ENCODE results near the gene RIPK1.
"Not testable (repeated sequence)": the region's sequence is repeated elsewhere in the genome, so short reads cannot be mapped to it uniquely, and the experiment has no call there.

RIPK1 gene

GRCh38 chr6:3147914-3148757, 79.8 kb downstream of the RIPK1 start:
- TF ChIP-seq SPI1 (IDR thresholded peaks at IDR 0.05; ENCODE audit: borderline replicate concordance, low read depth) = no peak
- no peak for TF ChIP-seq GABPA (IDR thresholded peaks at IDR 0.05; ENCODE audit: low read depth)
- no peak for TF ChIP-seq REST (IDR thresholded peaks at IDR 0.05; ENCODE audit: insufficient replicate concordance, low read depth)
- no peak for TF ChIP-seq CTCF (IDR thresholded peaks at IDR 0.05; ENCODE audit: insufficient read depth, low read length)
- TF ChIP-seq POLR2AphosphoS5 (IDR thresholded peaks at IDR 0.05; ENCODE audit: low read depth) = no peak
- Histone ChIP-seq H3K4me3 (replicated peaks; ENCODE audit: insufficient read depth, low read length) (no peak overlapping the region), H3K27me3 (ENCODE audit: insufficient read depth, poor library complexity, severe bottlenecking) (no peaks in the 10 kb centered on the region), H3K27ac (replicated peaks) (no peak overlapping the region)
- no peak for DNase-seq (ENCODE audit: low read depth in 1 of 2, low spot score in 1 of 2)

- DNase-seq (ENCODE audit: low read depth in 1 of 2, low spot score in 1 of 2) = no peak
- H3K27ac ChIP-seq (replicated peaks) = no peak overlapping the region
- TF ChIP-seq SPI1 (IDR thresholded peaks at IDR 0.05; ENCODE audit: borderline replicate concordance, low read depth) = no peak
- TF ChIP-seq CTCF (IDR thresholded peaks at IDR 0.05; ENCODE audit: insufficient read depth, low read length) = no peak
- TF ChIP-seq REST (IDR thresholded peaks at IDR 0.05; ENCODE audit: insufficient replicate concordance, low read depth) = no peak
- no peak for TF ChIP-seq POLR2AphosphoS5 (IDR thresholded peaks at IDR 0.05; ENCODE audit: low read depth)
- TF ChIP-seq GABPA (IDR thresholded peaks at IDR 0.05; ENCODE audit: low read depth) = no peak
- H3K27me3 ChIP-seq (ENCODE audit: insufficient read depth, poor library complexity, severe bottlenecking) = peaks cover 10% of the 10 kb centered on the region
- no peak overlapping the region for H3K4me3 ChIP-seq (replicated peaks; ENCODE audit: insufficient read depth, low read length)
These were observed 83.4 kb downstream of the RIPK1 start for GRCh38 chr6:3151691-3152090.

GRCh38 chr6:3152689-3153088, 84.4 kb downstream of the RIPK1 start:
- H3K27me3 ChIP-seq (ENCODE audit: insufficient read depth, poor library complexity, severe bottlenecking) = peaks cover 14% of the 10 kb centered on the region
- no peak overlapping the region for H3K4me3 ChIP-seq (replicated peaks; ENCODE audit: insufficient read depth, low read length)
- H3K27ac ChIP-seq (replicated peaks) = no peak overlapping the region
- DNase-seq (ENCODE audit: low read depth in 1 of 2, low spot score in 1 of 2) = no peak
- no peak for TF ChIP-seq POLR2AphosphoS5 (IDR thresholded peaks at IDR 0.05; ENCODE audit: low read depth)
- no peak for TF ChIP-seq SPI1 (IDR thresholded peaks at IDR 0.05; ENCODE audit: borderline replicate concordance, low read depth)
- no peak for TF ChIP-seq GABPA (IDR thresholded peaks at IDR 0.05; ENCODE audit: low read depth)
- no peak for TF ChIP-seq REST (IDR thresholded peaks at IDR 0.05; ENCODE audit: insufficient replicate concordance, low read depth)
- no peak for TF ChIP-seq CTCF (IDR thresholded peaks at IDR 0.05; ENCODE audit: insufficient read depth, low read length)

GRCh38 chr6:3155416-3155815, 87.1 kb downstream of the RIPK1 start:
- DNase-seq (ENCODE audit: low read depth in 1 of 2, low spot score in 1 of 2); H3K4me3 ChIP-seq (replicated peaks; ENCODE audit: insufficient read depth, low read length); H3K27ac ChIP-seq (replicated peaks): not testable (repeated sequence)
- peaks cover 38% of the 10 kb centered on the region for H3K27me3 ChIP-seq (ENCODE audit: insufficient read depth, poor library complexity, severe bottlenecking)
